Spleen (tissue), 11 donors: ENCODE data around the gene MSI2. TPM values are rescaled to one million over a fixed set of nuclear protein-coding genes. Genes with fewer than 3 reads are reported as not detected.

Experiments
- DNase-seq: peaks from one replicate; pipeline ENCODE4 v3.0.0-alpha.2; 2020
- H3K27ac ChIP-seq, 8 donors: fragments of 200-600 bp; sonication (generic) in 7 of 8; 1 replicate in 4 of 8; 2 replicates in 4 of 8; pipeline versions ENCODE4 v1.5.0 to v1.8.0; 2016 to 2021; ENCODE audit warnings: inconsistent platforms in 4 of 8, mild to moderate bottlenecking in 4 of 8, moderate library complexity in 1 of 8
- H3K27me3 ChIP-seq, 7 donors: fragments of 200-600 bp; sonication (generic) in 6 of 7; replicated peaks in 1 of 7; 1 replicate in 4 of 7; 2 replicates in 3 of 7; pipeline versions ENCODE4 v1.5.0 to v1.8.0; 2016 to 2021; ENCODE audit warnings: inconsistent platforms in 3 of 7, mild to moderate bottlenecking in 1 of 7
- H3K36me3 ChIP-seq, 6 donors: fragments of 200-600 bp; sonication (generic) in 5 of 6; 1 replicate in 4 of 6; 2 replicates in 2 of 6; pipeline versions ENCODE4 v1.5.0 to v1.8.0; 2016 to 2021; ENCODE audit warnings: inconsistent platforms in 2 of 6
- H3K4me1 ChIP-seq, 6 donors: fragments of 200-600 bp; sonication (generic) in 5 of 6; 1 replicate in 3 of 6; 2 replicates in 3 of 6; pipeline versions ENCODE4 v1.5.0 to v1.8.0; 2016 to 2021; ENCODE audit warnings: inconsistent platforms in 3 of 6
- H3K4me3 ChIP-seq, 8 donors: fragments of 200-600 bp; sonication (generic) in 7 of 8; 1 replicate in 4 of 8; 2 replicates in 4 of 8; pipeline versions ENCODE4 v1.5.0 to v1.8.0; 2016 to 2021; ENCODE audit warnings: inconsistent platforms in 4 of 8, mild to moderate bottlenecking in 4 of 8, moderate library complexity in 2 of 8
- H3K9me3 ChIP-seq, 8 donors: fragments of 200-600 bp; sonication (generic) in 7 of 8; 1 replicate in 4 of 8; 2 replicates in 4 of 8; pipeline versions ENCODE4 v1.5.0 to v1.8.0; 2016 to 2021; ENCODE audit warnings: inconsistent platforms in 4 of 8
- CTCF ChIP-seq, 11 experiments: fragments of 200-600 bp in 7 of 11; fragments of 450-650 bp in 4 of 11; sonication (generic) in 4 of 11; IDR thresholded peaks in 8 of 11; conservative IDR thresholded peaks in 3 of 11; 1 replicate in 7 of 11; 2 replicates in 4 of 11; pipeline versions ENCODE4 v1.4.0 to v1.8.0; 2016 to 2021; ENCODE audit warnings: antibody characterized with exemption in 11 of 11, inconsistent platforms in 4 of 11, mild to moderate bottlenecking in 1 of 11
- POLR2A ChIP-seq, 3 donors: fragments of 450-650 bp; IDR thresholded peaks; one replicate each; pipeline ENCODE4 v1.5.1; 2017; ENCODE audit warnings: antibody characterized with exemption in 3 of 3, mild to moderate bottlenecking in 1 of 3
- POLR2AphosphoS5 ChIP-seq, 3 donors: sonication (generic); formaldehyde crosslinking; IDR thresholded peaks; one replicate each; pipeline ENCODE4 v1.5.1; 2017; ENCODE audit warnings: antibody characterized with exemption in 3 of 3
- WGBS, 5 donors: extraction: QIAGEN DNeasy Blood & Tissue Kit in 3 of 5; methylation state at CpG; one replicate each; pipeline versions ENCODE4 v1.1.5 to v1.1.7; 2013 to 2018; 5-methylcytosine and 5-hydroxymethylcytosine counted together
- intact Hi-C: fragments of 100-400 bp; cut with DNase I; formaldehyde crosslinking; loops from one replicate; pipeline ENCODE4 v1.15.0; 2023; ENCODE audit warnings: low total_unique reads
- polyA plus RNA-seq, 3 donors: library from polyadenylated mRNA; stranded (reverse); fragments of 200-250 nt; gene quantifications; one replicate each; pipeline ENCODE4 v1.2.1, GENCODE V29; 2013
- total RNA-seq, 7 donors: library from RNA; depleted of rRNA in 3 of 7; stranded (reverse); fragments of >200 nt in 3 of 7; fragmentation: NEBNext Ultra II Directional in 4 of 7; extraction: Animal tissue kit (Norgen Biotek cat#: 25700) in 4 of 7; gene quantifications; one replicate each; pipeline versions ENCODE4 v1.1.0 to v1.2.1, GENCODE V29; 2016 to 2021
- donor health status: healthy with polysubstance abuse.
- donor health status: DM: no; HTN: no; CAD: no; lungs with moderate emphysema.
- donor health status: DM: no; HTN: no; CAD: no.
- donor health status: Bipolar disorder and iron deficiency.
- donor health status: healthy.
- donor health status: DM: no; HTN: no; CAD: no.
- donor health status: DM: yes; HTN: yes; CAD: no.

Gene MSI2
- total and polyA plus RNA-seq, 10 donors = 9.8 to 131 (median 64.7) TPM

GRCh38 chr17:57651996-57652395, 395.7 kb downstream of the MSI2 start:
- Histone ChIP-seq H3K27ac (no peak overlapping the region), H3K4me1 (no peaks in the 10 kb centered on the region), H3K27me3 (no peaks in the 10 kb centered on the region), H3K36me3 (peaks cover 0 to 53% (median 0%) of the 10 kb centered on the region in 6 donors), H3K9me3 (no peaks in the 10 kb centered on the region), H3K4me3 (no peak overlapping the region)
- TF ChIP-seq POLR2AphosphoS5 (IDR thresholded peaks at IDR 0.05) (no peak), POLR2A (IDR thresholded peaks at IDR 0.05) (no peak)
- 95 to 99% (median 97%) methylated on average over 11 to 13 of the region's 13 CpGs for WGBS, 5 donors
- DNase-seq = no peak
- intact Hi-C loops = no loop called here

- Histone ChIP-seq H3K4me1 (no peaks in the 10 kb centered on the region), H3K36me3 (peaks cover 0 to 60% (median 0%) of the 10 kb centered on the region in 6 donors), H3K9me3 (no peaks in the 10 kb centered on the region), H3K4me3 (no peak overlapping the region), H3K27me3 (no peaks in the 10 kb centered on the region), H3K27ac (no peak overlapping the region)
- TF ChIP-seq POLR2A (IDR thresholded peaks at IDR 0.05) (no peak), CTCF (IDR thresholded peaks at IDR 0.05 in 8 of 11, conservative IDR thresholded peaks at IDR 0.05 in 3 of 11) (no peak), POLR2AphosphoS5 (IDR thresholded peaks at IDR 0.05) (no peak)
- 82 to 100% (median 93%) methylated on average over 4 of the region's 4 CpGs for WGBS, 5 donors
- no peak for DNase-seq
- intact Hi-C loops = no loop called here
Observed at GRCh38 chr17:57652811-57653210, 396.5 kb downstream of the MSI2 start.

- Histone ChIP-seq H3K27ac (no peak overlapping the region), H3K36me3 (peaks cover 0 to 63% (median 0%) of the 10 kb centered on the region in 6 donors), H3K27me3 (no peaks in the 10 kb centered on the region), H3K4me3 (no peak overlapping the region), H3K9me3 (no peaks in the 10 kb centered on the region), H3K4me1 (no peaks in the 10 kb centered on the region)
- WGBS, 5 donors = 76 to 84% (median 81%) methylated on average over 7 of the region's 7 CpGs
- no peak for DNase-seq
- no peak for TF ChIP-seq CTCF (IDR thresholded peaks at IDR 0.05 in 8 of 11, conservative IDR thresholded peaks at IDR 0.05 in 3 of 11)
- TF ChIP-seq POLR2A (IDR thresholded peaks at IDR 0.05) = no peak
- no peak for TF ChIP-seq POLR2AphosphoS5 (IDR thresholded peaks at IDR 0.05)
- intact Hi-C loops = no loop called here
Observed at GRCh38 chr17:57653279-57653678, 397.0 kb downstream of the MSI2 start.

- Histone ChIP-seq H3K27me3 (no peaks in the 10 kb centered on the region), H3K27ac (no peak overlapping the region), H3K9me3 (no peaks in the 10 kb centered on the region), H3K36me3 (peaks cover 0 to 58% (median 0%) of the 10 kb centered on the region in 6 donors), H3K4me1 (no peaks in the 10 kb centered on the region), H3K4me3 (no peak overlapping the region)
- TF ChIP-seq POLR2AphosphoS5 (IDR thresholded peaks at IDR 0.05) (no peak), CTCF (IDR thresholded peaks at IDR 0.05 in 8 of 11, conservative IDR thresholded peaks at IDR 0.05 in 3 of 11) (no peak), POLR2A (IDR thresholded peaks at IDR 0.05) (no peak)
- no peak for DNase-seq
- intact Hi-C loops = no loop called here
- WGBS, 5 donors = 92 to 99% (median 96%) methylated on average over 11 of the region's 11 CpGs
Observed at GRCh38 chr17:57654040-57654775, 397.9 kb downstream of the MSI2 start.
